ENCODE results near the gene USP34.
A peak's percentile ranks its signal among the peaks of the same experiment; 100 is the strongest.

Gene USP34

GRCh38 chr2:61340242-61340641 is 130.6 kb downstream of the USP34 start:
- Histone ChIP-seq H3K4me3 (replicated peaks; ENCODE audit: insufficient read depth, low read length) (no peak overlapping the region), H3K27me3 (ENCODE audit: insufficient read depth, poor library complexity, severe bottlenecking) (no peaks in the 10 kb centered on the region), H3K27ac (replicated peaks) (no peak overlapping the region)
- no peak for DNase-seq (ENCODE audit: low read depth in 1 of 2, low spot score in 1 of 2)
- no peak for TF ChIP-seq REST (IDR thresholded peaks at IDR 0.05; ENCODE audit: insufficient replicate concordance, low read depth)
- no peak for TF ChIP-seq CTCF (IDR thresholded peaks at IDR 0.05; ENCODE audit: insufficient read depth, low read length)
- TF ChIP-seq POLR2AphosphoS5 (IDR thresholded peaks at IDR 0.05; ENCODE audit: low read depth), result no peak
- no peak for TF ChIP-seq SPI1 (IDR thresholded peaks at IDR 0.05; ENCODE audit: borderline replicate concordance, low read depth)
- TF ChIP-seq GABPA (IDR thresholded peaks at IDR 0.05; ENCODE audit: low read depth), result no peak

- no peak for DNase-seq (ENCODE audit: low read depth in 1 of 2, low spot score in 1 of 2)
- H3K27me3 ChIP-seq (ENCODE audit: insufficient read depth, poor library complexity, severe bottlenecking), result no peaks in the 10 kb centered on the region
- H3K27ac ChIP-seq (replicated peaks), result no peak overlapping the region
- H3K4me3 ChIP-seq (replicated peaks; ENCODE audit: insufficient read depth, low read length), result no peak overlapping the region
- TF ChIP-seq REST (IDR thresholded peaks at IDR 0.05; ENCODE audit: insufficient replicate concordance, low read depth) (no peak), SPI1 (IDR thresholded peaks at IDR 0.05; ENCODE audit: borderline replicate concordance, low read depth) (no peak), CTCF (IDR thresholded peaks at IDR 0.05; ENCODE audit: insufficient read depth, low read length) (no peak), POLR2AphosphoS5 (IDR thresholded peaks at IDR 0.05; ENCODE audit: low read depth) (no peak), GABPA (IDR thresholded peaks at IDR 0.05; ENCODE audit: low read depth) (no peak)
These were observed 132.4 kb downstream of the USP34 start for GRCh38 chr2:61338447-61338846.

GRCh38 chr2:61335187-61335586 is 135.7 kb downstream of the USP34 start:
- Histone ChIP-seq H3K4me3 (replicated peaks; ENCODE audit: insufficient read depth, low read length) (no peak overlapping the region), H3K27me3 (ENCODE audit: insufficient read depth, poor library complexity, severe bottlenecking) (no peaks in the 10 kb centered on the region), H3K27ac (replicated peaks) (no peak overlapping the region)
- TF ChIP-seq CTCF (IDR thresholded peaks at IDR 0.05; ENCODE audit: insufficient read depth, low read length) (no peak), SPI1 (IDR thresholded peaks at IDR 0.05; ENCODE audit: borderline replicate concordance, low read depth) (peak; percentile 58; the same call in 1 of the 2 replicates)
- DNase-seq (ENCODE audit: low read depth in 1 of 2, low spot score in 1 of 2), result no peak

- Histone ChIP-seq H3K27me3 (ENCODE audit: insufficient read depth, poor library complexity, severe bottlenecking) (no peaks in the 10 kb centered on the region), H3K27ac (replicated peaks) (no peak overlapping the region)
These were observed 136.4 kb downstream of the USP34 start for GRCh38 chr2:61334466-61334865.

More at GRCh38 chr2:61334466-61334865, 136.4 kb downstream of the USP34 start:
- no peak for TF ChIP-seq GABPA (IDR thresholded peaks at IDR 0.05; ENCODE audit: low read depth)
- TF ChIP-seq POLR2AphosphoS5 (IDR thresholded peaks at IDR 0.05; ENCODE audit: low read depth), result no peak
- no peak for TF ChIP-seq SPI1 (IDR thresholded peaks at IDR 0.05; ENCODE audit: borderline replicate concordance, low read depth)
- TF ChIP-seq CTCF (IDR thresholded peaks at IDR 0.05; ENCODE audit: insufficient read depth, low read length), result no peak
- TF ChIP-seq REST (IDR thresholded peaks at IDR 0.05; ENCODE audit: insufficient replicate concordance, low read depth), result no peak
- no peak overlapping the region for H3K4me3 ChIP-seq (replicated peaks; ENCODE audit: insufficient read depth, low read length)
- DNase-seq (ENCODE audit: low read depth in 1 of 2, low spot score in 1 of 2), result no peak
